ENCODE results near the gene FSIP1.

GRCh38 chr15:39697509-39697908 lies 85.1 kb downstream of the FSIP1 start:
- TF ChIP-seq, protein P1, sequence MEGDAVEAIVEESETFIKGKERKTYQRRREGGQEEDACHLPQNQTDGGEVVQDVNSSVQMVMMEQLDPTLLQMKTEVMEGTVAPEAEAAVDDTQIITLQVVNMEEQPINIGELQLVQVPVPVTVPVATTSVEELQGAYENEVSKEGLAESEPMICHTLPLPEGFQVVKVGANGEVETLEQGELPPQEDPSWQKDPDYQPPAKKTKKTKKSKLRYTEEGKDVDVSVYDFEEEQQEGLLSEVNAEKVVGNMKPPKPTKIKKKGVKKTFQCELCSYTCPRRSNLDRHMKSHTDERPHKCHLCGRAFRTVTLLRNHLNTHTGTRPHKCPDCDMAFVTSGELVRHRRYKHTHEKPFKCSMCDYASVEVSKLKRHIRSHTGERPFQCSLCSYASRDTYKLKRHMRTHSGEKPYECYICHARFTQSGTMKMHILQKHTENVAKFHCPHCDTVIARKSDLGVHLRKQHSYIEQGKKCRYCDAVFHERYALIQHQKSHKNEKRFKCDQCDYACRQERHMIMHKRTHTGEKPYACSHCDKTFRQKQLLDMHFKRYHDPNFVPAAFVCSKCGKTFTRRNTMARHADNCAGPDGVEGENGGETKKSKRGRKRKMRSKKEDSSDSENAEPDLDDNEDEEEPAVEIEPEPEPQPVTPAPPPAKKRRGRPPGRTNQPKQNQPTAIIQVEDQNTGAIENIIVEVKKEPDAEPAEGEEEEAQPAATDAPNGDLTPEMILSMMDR (IDR thresholded peaks at IDR 0.05), result no peak
- TF ChIP-seq POLR2A (IDR thresholded peaks at IDR 0.05; ENCODE audit: low read depth), result no peak
